CD4-positive, alpha-beta T cell treated with Interleukin-15 for 4 hours (primary cell): ENCODE results near the gene DSCAML1.

Source experiments
- DNase-seq: peaks from one replicate; pipeline ENCODE4 v3.0.0-alpha.2; 2020; ENCODE audit warnings: low spot score

Gene DSCAML1

DNA sequence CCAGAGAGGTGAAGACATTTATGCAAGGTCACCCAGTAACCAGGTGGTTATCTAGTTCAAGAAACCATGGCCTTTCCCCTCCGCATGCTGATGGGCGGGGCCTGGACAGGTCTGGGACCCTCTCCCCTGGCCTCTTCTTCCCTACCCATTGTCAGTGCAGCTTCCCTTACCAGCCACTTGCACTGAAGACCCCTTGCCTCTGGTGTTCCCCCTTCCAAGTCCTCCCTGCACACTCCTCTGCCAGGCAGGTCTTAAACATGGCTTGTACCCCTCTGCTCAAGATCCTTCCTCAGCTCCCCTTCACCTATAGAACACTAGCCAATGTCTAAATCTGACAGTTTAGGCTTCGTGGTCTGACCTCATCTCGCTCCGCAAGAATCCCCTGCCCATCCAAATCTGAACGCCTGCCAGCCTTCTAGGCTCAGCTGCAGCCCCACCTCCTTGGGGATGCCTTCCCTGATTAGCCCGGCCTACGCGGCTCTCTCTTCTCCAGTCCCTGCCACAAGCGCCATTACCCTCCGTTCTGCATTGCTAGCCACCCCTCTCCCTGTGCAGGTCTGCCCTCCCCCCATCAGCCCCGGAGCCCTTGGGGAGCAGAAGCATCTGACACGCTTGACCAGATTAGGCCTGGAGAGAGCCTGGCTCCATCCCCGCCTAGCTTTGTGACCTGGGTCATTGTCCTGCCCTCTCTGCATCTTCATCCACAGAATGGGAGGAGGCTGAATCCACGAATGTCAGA is 213.8 kb downstream of the DSCAML1 start:
- DNase-seq, result no peak

- no peak for DNase-seq
Measured at GRCh38 chr11:117582433-117582832, 214.6 kb downstream of the DSCAML1 start.

GRCh38 chr11:117580866-117581265 is 216.2 kb downstream of the DSCAML1 start:
- no peak for DNase-seq

- DNase-seq, result no peak
Measured at GRCh38 chr11:117579161-117579560, 217.9 kb downstream of the DSCAML1 start.

DNA sequence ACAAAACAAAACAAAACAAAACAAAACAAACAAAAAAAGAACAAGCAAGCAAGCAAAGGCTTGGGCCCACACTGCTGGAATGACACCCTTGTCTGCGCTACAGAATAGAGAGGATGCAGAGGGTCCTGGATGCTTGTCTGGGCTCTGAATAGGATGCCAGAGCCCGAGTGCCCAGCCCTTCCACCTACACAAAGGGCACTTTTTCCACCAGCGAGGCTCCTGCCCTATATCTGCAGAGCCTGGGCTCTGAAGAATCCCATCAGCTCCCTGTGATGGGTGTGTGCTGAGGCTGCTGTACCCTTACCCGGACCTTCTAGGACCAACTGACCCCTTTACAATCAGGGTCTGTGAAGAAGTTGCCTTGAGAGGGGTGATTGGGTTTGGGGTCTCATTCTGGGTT is 221.2 kb downstream of the DSCAML1 start:
- DNase-seq, result no peak

DNA sequence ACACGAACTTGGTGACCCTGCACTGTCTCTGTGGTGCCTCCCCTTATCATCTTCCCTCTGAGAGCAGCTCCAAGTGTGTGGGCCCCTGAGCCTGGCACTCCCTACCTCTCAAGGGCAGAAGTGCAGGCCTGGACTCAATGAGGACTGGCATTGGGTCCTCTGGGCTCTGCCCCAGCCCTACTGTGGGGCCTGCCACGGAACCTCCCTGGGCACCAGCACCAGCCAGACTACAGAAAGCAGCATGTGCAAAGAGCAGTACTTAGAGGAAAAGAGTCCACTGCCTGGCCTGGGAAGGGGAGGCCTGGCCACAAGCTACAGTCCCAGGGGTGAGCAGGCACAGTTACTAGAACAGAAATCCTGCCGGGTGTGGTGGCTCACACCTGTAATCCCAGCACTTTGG is 222.5 kb downstream of the DSCAML1 start:
- DNase-seq, result no peak

GRCh38 chr11:117573326-117573725 is 223.7 kb downstream of the DSCAML1 start:
- DNase-seq, result no peak

GRCh38 chr11:117572671-117573070 is 224.3 kb downstream of the DSCAML1 start:
- DNase-seq, result no peak

DNA sequence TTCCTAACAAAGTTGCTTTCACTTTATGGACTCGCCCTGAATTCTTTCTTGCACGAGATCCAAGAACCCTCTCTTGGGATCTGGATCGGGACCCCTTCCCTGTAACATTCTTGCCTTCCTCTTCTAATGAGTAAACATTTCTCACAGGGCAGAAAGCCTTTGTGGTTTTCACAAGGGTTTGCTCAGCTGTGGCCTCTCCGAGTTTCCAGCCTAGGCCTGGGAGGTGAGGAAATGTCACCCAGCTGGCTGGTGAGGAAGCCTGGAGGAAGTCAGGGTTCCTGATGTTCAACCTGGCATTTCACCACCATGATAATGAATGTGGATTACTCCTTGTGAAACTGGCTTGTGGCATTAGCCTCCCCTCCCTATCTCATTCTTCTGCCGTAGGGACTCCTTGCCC is 224.9 kb downstream of the DSCAML1 start:
- DNase-seq, result no peak

DNA sequence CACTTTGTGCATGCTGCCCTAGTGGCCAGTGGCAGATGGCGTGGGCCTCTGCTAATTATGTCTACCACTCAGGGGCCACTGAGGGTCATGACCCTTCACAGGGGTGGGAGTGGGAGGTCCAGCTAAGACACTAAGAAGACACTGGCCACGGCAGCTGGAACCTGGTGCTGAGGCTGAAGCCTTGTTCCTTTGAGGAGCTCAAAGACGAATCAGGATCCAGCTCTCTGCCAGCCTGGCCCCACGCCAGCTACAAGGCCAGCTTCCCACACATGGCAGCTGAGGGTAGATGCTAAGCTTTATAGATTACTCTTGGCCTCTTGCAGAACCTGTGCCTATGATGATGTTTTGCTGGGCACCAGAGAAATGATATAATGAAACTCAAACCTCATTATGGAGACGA is 226.3 kb downstream of the DSCAML1 start:
- DNase-seq, result no peak

DNA sequence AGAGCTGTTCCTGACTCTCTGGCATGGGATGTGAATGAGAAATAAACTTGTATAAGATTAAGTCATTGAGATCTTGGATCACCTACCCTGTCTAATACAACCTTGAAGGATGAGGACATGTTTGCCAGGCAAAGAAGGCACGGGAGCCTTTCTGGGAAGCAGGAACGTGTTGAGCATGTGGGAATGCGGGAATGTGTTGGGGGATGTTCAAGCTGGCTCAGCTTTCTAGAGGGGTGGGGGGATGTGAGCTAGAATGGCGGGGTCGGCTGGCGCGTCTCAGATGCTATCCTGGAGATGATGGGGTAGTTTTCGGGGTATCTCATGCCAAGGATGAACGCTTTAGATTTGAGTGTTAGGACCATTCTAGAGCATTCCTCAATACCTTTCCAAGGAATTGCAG is 227.1 kb downstream of the DSCAML1 start:
- DNase-seq, result no peak

DNA sequence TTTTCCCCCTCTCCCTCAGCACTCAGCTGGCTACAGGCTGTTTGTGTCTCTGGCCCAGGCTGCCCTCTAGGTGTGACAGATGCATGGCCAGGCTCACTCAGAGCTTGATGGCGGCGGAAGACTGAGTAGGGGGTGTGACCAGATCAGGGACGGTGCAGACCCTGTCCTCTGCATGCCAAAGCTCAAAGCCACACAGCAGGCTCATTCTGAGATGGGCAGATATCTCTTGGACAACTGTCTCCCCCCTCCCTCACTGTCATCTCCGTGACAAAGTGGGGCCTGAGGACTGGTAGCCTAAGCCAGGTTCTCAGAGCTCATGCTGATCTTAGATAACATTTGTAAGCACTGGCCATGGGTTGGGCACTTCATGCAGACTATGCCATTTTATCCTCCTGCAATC is 231.3 kb downstream of the DSCAML1 start:
- no peak for DNase-seq

- no peak for DNase-seq
Measured at GRCh38 chr11:117564321-117564720, 232.7 kb downstream of the DSCAML1 start.

DNA sequence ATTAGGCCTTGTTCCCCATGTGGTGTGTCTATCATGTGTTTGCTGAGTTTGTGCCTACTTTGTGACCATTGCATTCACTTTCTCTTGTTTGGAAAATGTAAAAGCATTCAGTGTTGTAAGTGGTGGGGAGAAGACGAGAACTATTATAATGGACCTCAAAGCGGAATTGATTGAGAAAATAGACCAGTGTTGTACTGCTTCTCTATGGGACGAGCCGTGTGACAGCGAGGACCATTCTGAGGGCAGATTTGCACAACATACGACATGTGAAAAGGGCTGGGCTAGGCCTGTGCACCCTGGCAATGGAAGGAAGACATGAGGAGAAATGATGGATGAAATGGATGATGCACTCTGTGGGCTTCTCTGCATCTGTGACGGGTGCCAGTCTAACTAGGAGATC is 233.5 kb downstream of the DSCAML1 start:
- no peak for DNase-seq

DNA sequence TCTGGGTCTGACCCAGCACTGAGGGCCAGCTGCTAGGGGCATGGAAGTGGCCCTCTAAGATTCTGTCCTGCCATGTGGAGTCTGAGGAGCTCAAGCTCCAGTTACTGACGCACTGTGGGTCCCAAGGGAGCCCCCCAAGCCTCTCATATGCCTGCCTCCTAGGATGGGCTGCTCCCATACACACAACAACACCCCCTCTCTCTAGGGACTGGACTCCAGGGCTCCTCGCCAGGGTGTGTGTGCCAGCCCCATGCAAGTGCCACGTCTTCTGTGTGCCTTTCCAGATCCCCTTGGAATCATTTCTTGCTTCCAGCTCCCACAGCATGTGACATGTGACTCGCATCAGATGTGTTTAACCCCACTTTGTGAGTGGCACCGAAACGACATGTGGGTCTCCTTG is 234.9 kb downstream of the DSCAML1 start:
- DNase-seq, result no peak

GRCh38 chr11:117560780-117561530 is 236.1 kb downstream of the DSCAML1 start:
- no peak for DNase-seq

- no peak for DNase-seq
Measured at GRCh38 chr11:117559698-117560097, 237.3 kb downstream of the DSCAML1 start.

DNA sequence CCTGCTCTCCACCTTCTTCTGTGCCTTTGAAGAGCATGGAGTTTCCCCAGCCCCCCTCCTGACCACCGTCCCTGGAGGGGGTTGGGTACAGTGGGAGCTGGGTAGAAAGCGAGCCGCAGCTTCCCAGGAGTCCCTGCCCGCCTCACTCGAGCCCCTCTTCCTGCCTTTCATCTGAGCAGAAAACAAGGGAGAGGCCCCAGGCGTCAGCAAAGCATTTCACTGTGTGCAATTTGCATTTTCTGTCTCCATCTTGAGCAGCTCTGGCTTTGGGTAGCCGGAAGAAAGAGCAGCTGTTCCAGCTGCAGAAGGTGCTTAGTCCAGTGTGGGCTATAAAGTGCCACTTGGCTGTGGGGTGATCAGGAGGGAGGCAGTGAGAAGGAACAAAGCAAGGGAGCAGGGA is 239.7 kb downstream of the DSCAML1 start:
- no peak for DNase-seq

DNA sequence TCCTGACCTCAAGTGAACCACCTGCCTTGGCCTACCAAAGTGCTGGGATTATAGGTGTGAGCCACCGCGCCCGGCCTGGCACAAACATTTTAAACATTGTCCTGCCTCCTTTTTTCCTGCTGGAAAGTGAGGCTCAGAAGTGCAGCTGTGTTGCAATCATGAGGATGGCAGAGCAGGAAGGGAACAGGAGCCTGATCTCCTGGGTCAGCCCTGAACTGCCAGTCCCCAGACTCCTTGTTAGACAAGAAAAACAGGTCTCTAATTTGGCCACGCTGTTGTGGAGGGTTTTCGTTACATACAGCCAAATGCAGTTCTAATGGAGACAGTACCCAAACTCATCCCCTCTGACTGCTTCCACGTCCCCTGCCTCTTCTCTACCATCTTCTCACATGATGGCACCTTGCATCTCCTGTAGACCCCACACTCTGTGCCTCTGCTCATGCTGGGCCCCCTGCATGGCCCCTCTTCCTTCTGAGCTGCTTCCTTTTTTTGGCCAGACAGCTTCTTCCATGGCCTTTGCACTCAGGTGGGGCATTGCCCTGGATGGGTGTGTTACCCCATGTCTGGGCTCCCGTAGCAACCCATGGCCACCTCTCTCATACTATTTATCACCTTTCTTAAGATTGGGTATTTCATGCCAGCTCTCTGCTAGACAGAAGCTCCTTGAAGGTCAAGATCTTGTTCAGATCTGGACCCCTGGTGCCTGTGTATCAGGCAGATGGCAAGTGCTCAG is 242.2 kb downstream of the DSCAML1 start:
- no peak for DNase-seq

DNA sequence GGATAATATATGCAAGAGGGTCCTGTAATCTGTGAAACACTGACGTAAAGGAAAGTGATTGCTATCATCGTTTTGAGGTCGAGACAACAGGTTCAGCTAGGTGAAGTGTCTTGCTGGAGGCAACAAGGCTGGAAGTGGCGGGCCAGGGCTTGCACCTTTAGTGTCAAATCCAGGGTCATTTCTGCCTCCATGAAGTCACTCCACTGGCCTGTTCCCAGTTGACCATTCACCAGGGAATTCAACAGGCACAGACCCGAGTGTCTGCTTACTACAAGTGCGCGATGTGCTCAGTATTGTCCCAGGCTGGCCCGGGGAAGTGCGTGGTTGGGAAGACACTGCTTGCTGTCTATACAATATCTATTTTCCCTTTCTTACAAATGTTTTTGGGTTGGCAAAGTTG is 244.4 kb downstream of the DSCAML1 start:
- DNase-seq, result no peak

DNA sequence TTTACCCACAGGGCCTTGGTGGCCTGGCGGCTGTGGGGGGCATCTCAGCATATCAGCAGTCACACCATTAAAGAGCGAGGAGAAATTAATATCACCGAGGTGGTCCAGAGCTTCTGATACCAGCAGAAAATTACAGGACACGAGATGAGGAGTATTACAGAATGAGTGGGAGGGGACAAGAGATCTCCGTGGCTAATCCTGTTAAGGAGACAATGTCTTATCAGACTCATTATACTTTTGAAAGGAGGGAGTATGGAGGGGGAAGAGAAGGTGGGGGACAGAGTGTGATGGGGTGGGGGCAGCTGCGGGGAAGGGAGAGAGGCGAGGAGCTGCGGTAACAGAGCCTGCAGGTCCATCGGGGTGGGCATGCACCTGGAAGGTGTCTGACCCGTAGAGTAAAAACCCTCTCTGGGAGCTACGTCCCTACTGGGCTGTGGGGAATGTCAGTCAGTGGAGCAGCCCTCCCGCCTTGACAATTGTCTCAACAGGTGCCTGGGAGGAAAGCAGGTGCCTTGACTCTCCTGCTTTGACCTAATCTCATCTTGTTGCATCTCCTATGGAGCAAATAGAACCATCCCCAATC is 245.2 kb downstream of the DSCAML1 start:
- DNase-seq, result no peak

- no peak for DNase-seq
Measured at GRCh38 chr11:117550466-117550865, 246.6 kb downstream of the DSCAML1 start.

DNA sequence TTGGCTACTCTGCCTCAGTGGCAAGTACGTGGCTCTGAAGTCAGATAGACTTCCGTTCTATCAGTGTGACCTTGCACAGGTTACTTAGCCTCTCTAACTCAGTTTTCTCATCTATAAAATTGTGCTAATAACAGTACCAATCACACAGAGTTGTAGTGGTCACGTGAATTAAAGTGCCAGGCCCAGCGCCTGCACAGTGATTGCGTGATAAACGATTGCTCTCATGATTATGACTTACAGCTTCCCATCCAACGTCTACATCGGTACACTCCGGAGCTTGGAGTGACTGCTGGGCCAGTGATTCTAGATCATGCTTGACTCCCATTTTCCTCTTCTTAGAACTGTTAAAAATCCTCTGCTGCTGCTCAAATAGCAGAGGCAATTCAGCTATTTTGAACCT is 247.6 kb downstream of the DSCAML1 start:
- no peak for DNase-seq
